Superior temporal gyrus (tissue), 1 donor: Measurements from ENCODE around the gene PRRG3.

Experiments used
- DNase-seq: peaks from one replicate; pipeline ENCODE4 v3.0.0-alpha.2; 2016; ENCODE audit errors: extremely low spot score

PRRG3 gene

GRCh38 chrX:151708821-151709220 is 13.6 kb downstream of the PRRG3 start:
- no peak for DNase-seq

GRCh38 chrX:151710457-151710856 is 15.2 kb downstream of the PRRG3 start:
- no peak for DNase-seq

GRCh38 chrX:151711154-151711553 is 15.9 kb downstream of the PRRG3 start:
- no peak for DNase-seq

GRCh38 chrX:151711787-151712186 is 16.5 kb downstream of the PRRG3 start:
- no peak for DNase-seq

GRCh38 chrX:151712253-151712652 is 17.0 kb downstream of the PRRG3 start:
- no peak for DNase-seq

GRCh38 chrX:151713849-151714248 is 18.6 kb downstream of the PRRG3 start:
- no peak for DNase-seq

DNA sequence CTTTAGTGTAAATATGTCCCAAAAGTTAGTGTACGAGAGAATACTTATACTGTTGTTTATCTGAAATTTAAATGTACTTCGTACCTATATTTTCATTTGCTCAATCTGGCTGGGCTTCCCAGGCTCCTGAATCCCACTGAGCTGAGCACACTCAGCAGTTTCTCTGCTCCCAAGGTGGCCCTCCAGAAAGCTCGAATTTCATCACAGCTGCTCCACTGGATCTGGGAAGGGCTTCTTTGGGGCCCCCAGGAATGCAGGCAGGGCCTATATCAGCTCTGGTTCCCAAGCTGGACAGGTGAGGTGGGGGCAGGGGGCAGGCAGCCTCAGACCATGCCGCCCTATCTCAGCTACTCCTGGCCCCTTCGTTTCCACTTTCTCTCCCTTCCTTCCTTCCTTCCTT is 19.1 kb downstream of the PRRG3 start:
- no peak for DNase-seq

DNA sequence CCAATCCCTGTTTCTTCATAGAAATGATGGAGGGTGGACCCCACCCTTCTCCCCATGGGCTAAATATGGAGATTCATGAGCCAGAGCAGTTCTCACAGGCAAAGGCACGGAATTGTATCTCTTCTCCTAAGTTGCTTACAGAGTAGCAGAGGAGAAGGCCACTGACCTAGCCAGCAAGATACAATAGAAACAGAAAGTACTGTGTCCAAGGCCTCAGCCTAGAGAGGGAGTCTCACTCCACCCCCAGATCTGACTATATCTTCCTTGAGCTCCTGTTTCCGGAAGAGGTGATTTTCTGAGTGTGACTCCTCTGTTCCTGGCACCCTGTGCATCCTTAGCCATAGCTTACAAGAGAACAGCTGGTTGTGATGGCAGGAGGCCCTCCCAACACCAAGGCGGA is 20.5 kb downstream of the PRRG3 start, which contains the start of gene FATE1:
Gene FATE1 (plus strand): TSS at position 284 of the 400 bp plus-strand sequence. CDS start 85 bp downstream, at position 369.
- DNase-seq = no peak

DNA sequence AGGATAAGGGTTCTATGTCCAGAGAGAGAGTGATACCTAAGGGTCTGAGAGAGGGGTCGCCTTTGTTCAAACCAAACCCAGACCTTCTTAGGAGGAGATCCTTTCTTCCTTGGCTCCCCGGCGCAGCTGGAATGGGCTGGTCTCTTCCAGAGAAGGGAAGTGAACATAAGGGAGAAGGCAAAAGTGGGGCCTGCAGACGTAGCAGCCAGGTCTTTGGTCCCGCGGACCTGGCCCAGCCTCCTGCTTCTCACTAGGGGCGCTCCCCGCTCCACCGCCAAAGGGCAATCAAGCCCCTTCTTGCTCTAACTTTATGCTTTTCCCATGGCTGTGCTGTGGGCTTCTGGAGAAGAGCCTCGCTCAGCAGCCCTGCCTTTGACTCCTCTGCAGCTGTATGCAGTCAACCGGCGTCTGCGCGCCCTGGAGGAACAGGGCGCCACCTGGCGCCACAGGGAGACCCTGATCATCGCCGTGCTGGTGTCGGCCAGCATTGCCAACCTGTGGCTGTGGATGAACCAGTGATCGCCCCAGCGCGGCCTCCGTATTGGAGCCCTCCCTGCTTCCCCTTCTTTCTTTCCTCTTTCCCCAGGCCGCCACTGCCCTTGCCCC is 27.1 kb downstream of the PRRG3 start:
- DNase-seq = no peak

DNA sequence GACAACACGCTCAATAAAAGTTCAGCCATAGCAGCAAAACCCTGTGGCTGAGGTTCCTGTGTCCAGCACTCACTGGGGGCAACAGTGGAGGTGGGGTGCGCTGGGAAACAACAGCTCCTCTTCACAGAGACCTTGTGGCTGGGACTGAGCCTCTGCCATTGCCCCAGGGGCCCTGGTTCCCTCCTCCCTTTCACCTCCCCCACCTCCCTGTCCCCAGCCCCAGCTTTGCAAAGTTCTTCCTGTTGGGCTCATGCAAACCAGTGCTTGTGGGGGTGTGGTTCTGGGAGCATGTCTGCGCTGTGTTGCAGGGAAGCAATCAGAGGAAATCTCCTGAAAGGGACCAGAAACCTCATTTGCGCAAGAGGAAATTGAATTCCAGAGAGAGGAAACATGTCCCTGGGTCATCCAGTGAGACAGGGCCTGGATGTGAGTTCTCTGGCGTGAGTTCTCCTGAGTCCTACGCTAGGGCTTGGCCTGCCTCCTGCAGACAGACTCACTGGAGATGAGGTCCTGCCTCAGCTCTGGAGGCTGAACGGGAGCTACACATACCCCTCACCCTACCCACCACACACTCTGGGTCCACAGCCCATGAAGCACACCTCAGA is 28.0 kb downstream of the PRRG3 start:
- no peak for DNase-seq

- no peak for DNase-seq
Observed at GRCh38 chrX:151724563-151725337, 29.5 kb downstream of the PRRG3 start.

GRCh38 chrX:151725338-151725614 is 30.0 kb downstream of the PRRG3 start:
- DNase-seq = no peak

DNA sequence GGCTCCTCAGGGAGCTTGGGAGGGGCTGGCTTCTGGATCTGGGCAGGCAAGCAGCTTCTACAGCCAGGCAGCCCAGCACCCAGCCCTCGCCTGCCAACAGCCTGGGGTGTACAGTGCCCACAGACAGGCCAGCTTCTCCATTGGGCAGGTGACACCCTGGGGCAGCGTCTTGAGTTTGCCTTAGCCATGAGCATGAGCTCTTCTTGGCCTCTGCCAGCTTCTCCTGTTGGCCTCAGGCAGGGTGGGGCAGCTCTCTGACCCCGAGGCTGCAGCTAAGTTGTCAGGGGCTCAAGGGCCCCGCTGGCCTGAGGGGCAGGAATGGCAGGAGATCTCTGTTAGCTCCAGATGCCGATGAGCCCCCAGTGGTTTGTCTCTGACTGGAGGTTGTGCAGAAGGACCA is 31.5 kb downstream of the PRRG3 start:
- no peak for DNase-seq

DNA sequence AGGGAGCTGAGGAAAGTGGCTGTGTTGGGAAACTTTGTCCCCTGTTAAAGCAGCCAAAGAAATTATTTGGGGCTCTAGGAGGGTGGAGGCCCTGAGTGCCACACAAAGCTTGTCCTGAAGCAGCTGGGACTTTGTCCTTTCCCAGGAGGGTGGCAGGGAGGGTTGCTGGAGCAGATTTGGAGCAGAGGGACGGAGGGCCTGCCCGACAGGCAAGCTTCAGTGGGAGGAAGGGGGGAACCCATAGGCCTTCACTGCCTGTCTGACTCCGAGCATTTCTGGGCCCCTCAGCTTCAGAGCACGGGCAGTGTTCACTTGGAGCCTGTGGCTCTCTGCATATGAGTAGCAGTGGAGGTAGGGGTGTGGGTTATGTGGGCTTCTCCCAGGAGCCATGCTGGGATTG is 32.1 kb downstream of the PRRG3 start:
- no peak for DNase-seq

DNA sequence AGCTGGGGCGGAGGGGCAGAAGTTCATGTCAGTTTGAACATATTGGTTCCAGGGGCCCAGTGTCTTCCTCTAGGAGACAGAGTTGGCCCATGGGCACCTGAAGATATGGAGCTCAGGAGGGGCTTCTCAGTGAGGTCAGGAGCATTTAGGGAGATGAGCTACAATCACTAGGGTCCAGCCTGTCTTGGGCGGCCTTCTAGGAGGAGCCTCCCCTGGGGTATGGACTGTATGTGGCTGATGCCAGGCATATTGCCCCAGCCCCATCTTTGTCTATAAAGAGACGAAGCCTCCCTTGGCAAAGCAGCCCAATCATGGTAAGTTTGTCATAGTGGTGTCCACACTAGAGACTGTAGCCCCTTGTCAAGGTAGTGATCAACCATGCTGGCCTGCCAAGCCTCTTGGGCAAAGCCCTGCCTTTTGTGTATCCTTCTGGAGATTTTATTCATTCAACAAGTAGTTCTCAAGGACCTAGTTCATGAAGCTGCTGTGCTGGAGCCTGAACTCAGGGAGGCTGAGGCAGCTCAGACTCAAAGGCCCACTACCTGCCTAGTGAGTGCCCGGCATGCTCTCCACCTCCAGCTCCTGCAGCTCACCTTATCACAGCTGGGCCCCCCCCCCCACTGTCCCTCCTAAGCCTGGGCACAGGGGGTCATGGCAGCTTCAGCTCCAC is 33.9 kb downstream of the PRRG3 start:
- no peak for DNase-seq

DNA sequence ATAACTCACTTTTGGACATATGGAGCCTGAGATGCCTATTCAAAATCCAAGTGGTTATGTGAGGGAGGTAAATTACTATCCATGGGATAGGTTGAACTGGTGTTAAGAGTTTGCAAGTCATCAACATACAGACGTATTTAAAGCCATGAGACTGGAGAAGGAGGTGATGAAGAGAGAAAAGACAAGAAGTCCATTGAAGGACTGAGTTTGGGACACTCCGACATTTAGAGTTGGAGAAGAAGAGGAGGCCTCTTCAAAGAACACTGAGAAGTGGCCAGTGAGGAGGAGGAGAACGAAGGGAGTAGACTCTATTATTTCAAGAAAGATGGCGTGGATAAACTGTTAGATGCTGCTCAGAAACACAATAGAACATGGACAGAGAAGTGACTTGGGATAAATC is 39.2 kb downstream of the PRRG3 start, which contains the start of gene CNGA2:
Gene CNGA2 (plus strand): TSS at position 301 of the 400 bp plus-strand sequence. CDS start 3,738 bp downstream, outside the sequence.
- no peak for DNase-seq

GRCh38 chrX:151735219-151735618 is 40.0 kb downstream of the PRRG3 start:
- no peak for DNase-seq

GRCh38 chrX:151736685-151737084 is 41.4 kb downstream of the PRRG3 start:
- DNase-seq = no peak

DNA sequence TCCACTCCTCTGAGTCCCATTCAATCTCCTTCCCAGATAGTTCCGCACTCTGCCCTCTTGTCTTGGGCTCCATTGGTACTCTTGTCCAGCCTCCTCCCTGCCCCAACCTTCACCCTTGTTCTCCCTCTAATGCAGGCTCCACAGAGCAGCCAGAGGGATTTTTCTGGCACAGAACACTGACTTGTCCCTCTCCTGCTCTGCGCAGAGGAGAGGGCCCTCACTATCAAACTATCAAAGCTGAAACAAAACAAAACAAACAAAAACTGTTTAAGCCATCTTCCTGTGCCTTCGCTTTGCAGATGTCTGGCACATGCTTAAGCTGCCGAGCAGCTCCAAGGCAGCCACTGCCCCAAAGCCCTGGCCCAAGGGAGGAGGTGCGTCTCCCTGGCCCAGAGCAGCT is 42.2 kb downstream of the PRRG3 start:
- DNase-seq = no peak

- no peak for DNase-seq
Observed at GRCh38 chrX:151738751-151739150, 43.5 kb downstream of the PRRG3 start.

- no peak for DNase-seq
Observed at GRCh38 chrX:151741606-151742005, 46.3 kb downstream of the PRRG3 start.

- DNase-seq = no peak
Observed at GRCh38 chrX:151742311-151742710, 47.1 kb downstream of the PRRG3 start.
